ENCODE results near the gene AHI1.
"Not testable (repeated sequence)": the region's sequence is repeated elsewhere in the genome, so short reads cannot be mapped to it uniquely, and the experiment has no call there.

Gene AHI1

GRCh38 chr6:135339920-135340319 is 157.6 kb downstream of the AHI1 start:
- in situ Hi-C loops (cut with MboI; ENCODE audit: low sequenced_read_pairs): not testable (repeated sequence)

- in situ Hi-C loops (cut with MboI; ENCODE audit: low sequenced_read_pairs): no loop called here
These were observed 163.4 kb downstream of the AHI1 start for GRCh38 chr6:135334169-135334568.

- in situ Hi-C loops (cut with MboI; ENCODE audit: low sequenced_read_pairs): no loop called here
These were observed 166.5 kb downstream of the AHI1 start for GRCh38 chr6:135331002-135331401.

- in situ Hi-C loops (cut with MboI; ENCODE audit: low sequenced_read_pairs): no loop called here
These were observed 167.4 kb downstream of the AHI1 start for GRCh38 chr6:135329851-135330803.

- in situ Hi-C loops (cut with MboI; ENCODE audit: low sequenced_read_pairs): no loop called here
These were observed 169.4 kb downstream of the AHI1 start for GRCh38 chr6:135328136-135328535.

GRCh38 chr6:135325624-135326424 is 171.7 kb downstream of the AHI1 start:
- in situ Hi-C loops (cut with MboI; ENCODE audit: low sequenced_read_pairs): no loop called here

- in situ Hi-C loops (cut with MboI; ENCODE audit: low sequenced_read_pairs): no loop called here
These were observed 173.0 kb downstream of the AHI1 start for GRCh38 chr6:135324531-135324930.

GRCh38 chr6:135323979-135324378 is 173.6 kb downstream of the AHI1 start:
- in situ Hi-C loops (cut with MboI; ENCODE audit: low sequenced_read_pairs): no loop called here

- in situ Hi-C loops (cut with MboI; ENCODE audit: low sequenced_read_pairs): no loop called here
These were observed 174.3 kb downstream of the AHI1 start for GRCh38 chr6:135323202-135323668.

- in situ Hi-C loops (cut with MboI; ENCODE audit: low sequenced_read_pairs): no loop called here
These were observed 174.9 kb downstream of the AHI1 start for GRCh38 chr6:135322427-135323201.

GRCh38 chr6:135320721-135321621 is 176.6 kb downstream of the AHI1 start:
- in situ Hi-C loops (cut with MboI; ENCODE audit: low sequenced_read_pairs): no loop called here

GRCh38 chr6:135319819-135320218 is 177.7 kb downstream of the AHI1 start:
- in situ Hi-C loops (cut with MboI; ENCODE audit: low sequenced_read_pairs): no loop called here

- in situ Hi-C loops (cut with MboI; ENCODE audit: low sequenced_read_pairs): no loop called here
These were observed 178.6 kb downstream of the AHI1 start for GRCh38 chr6:135318738-135319469.

- in situ Hi-C loops (cut with MboI; ENCODE audit: low sequenced_read_pairs): no loop called here
These were observed 183.0 kb downstream of the AHI1 start for GRCh38 chr6:135314543-135314942.

- in situ Hi-C loops (cut with MboI; ENCODE audit: low sequenced_read_pairs): no loop called here
These were observed 185.9 kb downstream of the AHI1 start for GRCh38 chr6:135311446-135312200.

GRCh38 chr6:135310291-135310690 is 187.2 kb downstream of the AHI1 start:
- in situ Hi-C loops (cut with MboI; ENCODE audit: low sequenced_read_pairs): no loop called here

GRCh38 chr6:135306740-135307420 is 190.7 kb downstream of the AHI1 start:
- in situ Hi-C loops (cut with MboI; ENCODE audit: low sequenced_read_pairs): no loop called here

- in situ Hi-C loops (cut with MboI; ENCODE audit: low sequenced_read_pairs): no loop called here
These were observed 191.4 kb downstream of the AHI1 start for GRCh38 chr6:135306166-135306565.
